ENCODE measurements around the gene DPAGT1. TPM values are rescaled to one million over a fixed set of nuclear protein-coding genes. Genes with fewer than 3 reads are reported as not detected.

DPAGT1 gene
- total and polyA plus RNA-seq, 2 of the 8 experiments (the other 6 are each of a cell fraction or from before 2014, with no cell fraction given) = 59.8 to 236 TPM

DNA sequence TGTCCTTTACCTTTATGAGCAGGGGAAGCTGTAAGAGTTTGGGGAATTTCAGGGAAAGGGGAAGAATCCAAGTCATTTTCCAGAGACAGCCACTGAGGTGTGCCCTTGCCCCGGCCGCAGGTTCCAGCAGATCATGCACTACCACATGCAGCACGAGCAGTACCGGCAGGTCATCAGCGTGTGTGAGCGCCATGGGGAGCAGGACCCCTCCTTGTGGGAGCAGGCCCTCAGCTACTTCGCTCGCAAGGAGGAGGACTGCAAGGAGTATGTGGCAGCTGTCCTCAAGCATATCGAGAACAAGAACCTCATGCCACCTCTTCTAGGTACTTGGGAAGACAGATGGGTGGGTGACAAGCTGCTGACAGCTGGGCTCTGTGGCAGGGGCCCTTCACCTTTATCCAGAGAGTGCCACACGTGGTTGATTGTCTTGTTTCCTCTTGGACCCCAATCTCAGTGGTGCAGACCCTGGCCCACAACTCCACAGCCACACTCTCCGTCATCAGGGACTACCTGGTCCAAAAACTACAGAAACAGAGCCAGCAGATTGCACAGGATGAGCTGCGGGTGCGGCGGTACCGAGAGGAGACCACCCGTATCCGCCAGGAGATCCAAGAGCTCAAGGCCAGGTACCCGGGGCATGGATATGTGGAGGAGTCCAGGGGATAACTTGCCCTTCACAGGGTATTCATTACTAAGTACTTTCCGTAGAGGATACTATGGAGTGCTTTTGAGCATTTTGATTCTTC lies 22.8 kb downstream of the DPAGT1 start:
- Histone ChIP-seq H4K20me1 (replicated peaks in 1 of 2; ENCODE audit: control insufficient read depth in 1 of 2, insufficient read depth in 2 of 2, low read length in 2 of 2) (no peaks in the 10 kb centered on the region), H3K9me3 (ENCODE audit: insufficient read depth in 2 of 2, low read depth in 1 of 2, low read length in 1 of 2) (no peaks in the 10 kb centered on the region), H2BK12ac (ENCODE audit: low read depth, low read length) (no peak overlapping the region), H4K5ac (ENCODE audit: insufficient read length, low read depth, low read length) (no peak overlapping the region), H3K79me1 (ENCODE audit: low read depth, low read length) (no peaks in the 10 kb centered on the region; the same call in 1 of the 2 replicates), H3K4me3 (ENCODE audit: extremely low read depth in 1 of 4, insufficient read depth in 2 of 4, low read depth in 3 of 4, low read length in 4 of 4) (no peak overlapping the region), H3K4me1 (replicated peaks in 1 of 4; ENCODE audit: control insufficient read depth in 3 of 4, insufficient read depth in 4 of 4, low read length in 3 of 4) (no peaks in the 10 kb centered on the region), H3K14ac (ENCODE audit: insufficient read length) (no peak overlapping the region), H2BK15ac (ENCODE audit: low read length) (no peak overlapping the region), H3K36me3 (ENCODE audit: control insufficient read depth in 2 of 4, insufficient read depth in 4 of 4, low read length in 3 of 4) (peaks cover 11 to 57% (median 38%) of the 10 kb centered on the region in 4 experiments), H3K27ac (ENCODE audit: low read depth, low read length) (no peak overlapping the region), H3K23ac (ENCODE audit: insufficient read length) (no peak overlapping the region), H3K27me3 (replicated peaks in 1 of 4; ENCODE audit: control insufficient read depth in 3 of 4, extremely low read depth in 1 of 4, insufficient read depth in 3 of 4, low read length in 3 of 4) (no peaks in the 10 kb centered on the region), H4K8ac (ENCODE audit: extremely low read depth, insufficient read depth, low read length) (no peak overlapping the region), H3K18ac (ENCODE audit: extremely low read depth, low read length) (no peak overlapping the region), H4K91ac (replicated peaks; ENCODE audit: insufficient read length, low read length) (no peak overlapping the region), H3K23me2 (ENCODE audit: low read depth, low read length) (no peaks in the 10 kb centered on the region), H2BK20ac (ENCODE audit: low read length) (no peak overlapping the region), H3K56ac (replicated peaks; ENCODE audit: insufficient read length, low read depth, low read length) (no peak overlapping the region), H3K4me2 (ENCODE audit: insufficient read depth in 1 of 2, low read depth in 2 of 2, low read length in 2 of 2) (no peak overlapping the region), H3K79me2 (ENCODE audit: control insufficient read depth in 1 of 2, insufficient read depth in 2 of 2, low read length in 2 of 2) (no peaks in the 10 kb centered on the region), H2AFZ (ENCODE audit: low read length) (no peak overlapping the region), H3K4ac (replicated peaks; ENCODE audit: insufficient read length, low read depth, low read length) (no peak overlapping the region), H3K9ac (replicated peaks in 1 of 4; ENCODE audit: extremely low read depth in 1 of 4, low read depth in 3 of 4, low read length in 3 of 4) (no peak overlapping the region), H2BK5ac (ENCODE audit: low read depth, low read length) (no peak overlapping the region), H2BK120ac (replicated peaks; ENCODE audit: low read depth, low read length) (no peak overlapping the region), H2AK5ac (ENCODE audit: low read depth, low read length) (no peak overlapping the region)
- ChIA-PET CTCF (ENCODE audit: partially characterized antibody) (interaction anchor here (1.0 to 1.5 kb wide), 2 partner anchors 56 to 73 kb away, joined by 3 to 5 read pairs; no protein-coding TSS in a partner anchor), POLR2A (ENCODE audit: partially characterized antibody) (interaction anchor here (0.6 to 7.5 kb wide), 5 partner anchors 11 to 38 kb away, joined by 3 to 38 read pairs (median 4); partner anchors contain the start of gene VPS11)
- no peak for FAIRE-seq
- WGBS, 2 experiments (ENCODE audit: extremely low coverage in 1 of 2, insufficient coverage in 1 of 2, insufficient read length in 1 of 2, insufficient replicate concordance in 2 of 2, low coverage in 1 of 2, low lambda C conversion rate in 2 of 2, missing lambda C conversion rate in 1 of 2) = 93% methylated on average over 19 of the region's 19 CpGs; no CpG with 5 or more reads in 1 of the 2 experiments
- TF ChIP-seq SIN3A (conservative IDR thresholded peaks at IDR 0.05 in 1 of 2, IDR thresholded peaks at IDR 0.05 in 1 of 2; ENCODE audit: low read depth in 1 of 2, low read length in 2 of 2) (no peak), GABPA (IDR thresholded peaks at IDR 0.05; ENCODE audit: borderline replicate concordance, insufficient read depth, low read length) (no peak), SIRT6 (IDR thresholded peaks at IDR 0.05; ENCODE audit: low read length) (no peak)
- no peak for DNase-seq (ENCODE audit: low read depth in 1 of 2, low spot score in 2 of 2)
